GM12873 (cell line): Measurements from ENCODE around the gene ZNF350.

Experiments used
- TF ChIP-seq, protein P1 (sequence below): IDR thresholded peaks from 2 replicates; pipeline ENCODE4 v1.5.1; 2012; ENCODE audit warnings: low read depth, mild to moderate bottlenecking, moderate library complexity, low read length, control low read depth; ENCODE audit not compliant: insufficient read depth; ENCODE audit errors: missing control alignments

The ZNF350 gene

DNA sequence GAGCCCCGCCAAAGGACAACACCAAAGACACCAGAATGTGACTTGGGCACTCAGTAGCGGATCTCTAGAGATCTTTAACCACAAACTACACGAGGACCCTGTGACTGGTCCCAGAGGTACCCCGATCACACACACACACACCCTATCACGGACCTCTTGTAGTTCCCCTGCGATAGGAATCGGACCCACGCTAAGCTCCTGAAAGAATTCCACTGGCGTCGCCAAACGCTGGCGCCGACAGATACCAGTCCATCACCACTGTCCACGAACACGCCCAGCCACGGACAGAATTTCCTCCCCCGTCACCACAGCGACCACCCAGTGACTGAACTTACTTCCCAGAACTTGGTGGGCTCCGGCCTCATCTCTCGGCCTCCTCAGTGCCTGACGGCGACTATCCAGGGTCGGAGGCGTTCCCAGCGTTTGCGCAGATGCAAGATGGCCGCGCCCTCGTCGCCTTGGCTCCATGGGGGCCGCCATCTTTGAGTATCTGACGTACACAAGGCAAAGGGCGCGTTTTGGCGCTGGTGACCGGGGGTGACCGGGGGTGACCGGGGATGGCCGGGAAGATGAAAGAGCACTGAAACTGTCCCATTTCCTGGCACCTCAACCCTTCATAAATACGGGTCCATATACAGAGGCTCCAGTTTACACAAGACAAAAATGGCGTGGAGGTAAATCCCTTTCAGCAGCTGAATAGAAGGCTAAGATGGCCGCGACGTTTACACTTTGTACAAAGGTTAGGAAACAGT, 21.3 kb upstream of the ZNF350 start, which contains the start of gene ZNF615:
Gene ZNF615, minus strand, starts transcription at position 406 of the 752 bp plus-strand sequence. CDS start 4,500 bp downstream, outside the sequence.
- TF ChIP-seq, protein P1, sequence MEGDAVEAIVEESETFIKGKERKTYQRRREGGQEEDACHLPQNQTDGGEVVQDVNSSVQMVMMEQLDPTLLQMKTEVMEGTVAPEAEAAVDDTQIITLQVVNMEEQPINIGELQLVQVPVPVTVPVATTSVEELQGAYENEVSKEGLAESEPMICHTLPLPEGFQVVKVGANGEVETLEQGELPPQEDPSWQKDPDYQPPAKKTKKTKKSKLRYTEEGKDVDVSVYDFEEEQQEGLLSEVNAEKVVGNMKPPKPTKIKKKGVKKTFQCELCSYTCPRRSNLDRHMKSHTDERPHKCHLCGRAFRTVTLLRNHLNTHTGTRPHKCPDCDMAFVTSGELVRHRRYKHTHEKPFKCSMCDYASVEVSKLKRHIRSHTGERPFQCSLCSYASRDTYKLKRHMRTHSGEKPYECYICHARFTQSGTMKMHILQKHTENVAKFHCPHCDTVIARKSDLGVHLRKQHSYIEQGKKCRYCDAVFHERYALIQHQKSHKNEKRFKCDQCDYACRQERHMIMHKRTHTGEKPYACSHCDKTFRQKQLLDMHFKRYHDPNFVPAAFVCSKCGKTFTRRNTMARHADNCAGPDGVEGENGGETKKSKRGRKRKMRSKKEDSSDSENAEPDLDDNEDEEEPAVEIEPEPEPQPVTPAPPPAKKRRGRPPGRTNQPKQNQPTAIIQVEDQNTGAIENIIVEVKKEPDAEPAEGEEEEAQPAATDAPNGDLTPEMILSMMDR = no peak

DNA sequence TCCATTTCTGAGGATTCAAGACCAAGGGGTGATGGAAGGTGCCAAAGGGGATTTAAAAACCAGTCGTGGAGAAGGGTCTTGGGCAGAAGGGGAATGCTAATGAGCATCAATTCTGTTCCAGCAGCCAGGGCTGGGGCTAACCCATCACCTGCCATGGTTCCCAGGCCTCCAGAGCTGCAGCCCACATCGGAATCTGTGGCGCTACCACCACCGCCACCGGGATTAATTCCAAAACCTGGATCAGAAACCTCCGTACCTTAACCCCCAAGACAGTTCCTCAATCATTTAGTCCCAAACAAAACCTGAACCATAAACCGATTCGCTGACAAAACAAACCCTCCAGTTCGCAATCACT, 20.8 kb upstream of the ZNF350 start:
- TF ChIP-seq, protein P1 = no peak

DNA sequence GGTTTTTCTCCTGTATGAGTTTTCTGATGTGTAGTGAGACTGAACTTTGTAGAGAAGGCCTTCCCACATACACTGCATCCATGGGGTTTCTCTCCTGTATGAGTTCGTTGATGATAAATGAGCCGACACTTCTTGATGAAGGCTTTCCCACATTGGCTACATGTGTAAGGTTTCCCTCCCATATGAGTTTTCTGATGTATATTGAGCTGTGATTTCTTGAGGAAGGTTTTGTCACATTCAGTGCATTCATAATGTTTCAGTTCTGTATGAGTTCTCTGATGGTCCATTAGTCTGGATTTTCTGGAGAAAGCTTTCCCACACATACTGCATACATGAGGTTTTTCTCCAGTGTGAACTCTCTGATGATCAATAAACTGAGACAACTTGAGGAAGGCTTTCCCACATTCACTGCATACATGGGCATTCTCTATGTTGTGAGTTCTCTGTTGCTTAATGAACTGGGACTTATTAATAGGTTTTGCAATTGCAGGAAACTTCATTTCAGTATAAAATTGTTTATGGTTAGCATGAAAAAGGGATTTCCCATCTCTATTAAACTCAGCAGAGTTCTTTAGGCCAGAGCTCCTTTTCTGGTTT, 7.5 kb upstream of the ZNF350 start:
- TF ChIP-seq, protein P1 = no peak

DNA sequence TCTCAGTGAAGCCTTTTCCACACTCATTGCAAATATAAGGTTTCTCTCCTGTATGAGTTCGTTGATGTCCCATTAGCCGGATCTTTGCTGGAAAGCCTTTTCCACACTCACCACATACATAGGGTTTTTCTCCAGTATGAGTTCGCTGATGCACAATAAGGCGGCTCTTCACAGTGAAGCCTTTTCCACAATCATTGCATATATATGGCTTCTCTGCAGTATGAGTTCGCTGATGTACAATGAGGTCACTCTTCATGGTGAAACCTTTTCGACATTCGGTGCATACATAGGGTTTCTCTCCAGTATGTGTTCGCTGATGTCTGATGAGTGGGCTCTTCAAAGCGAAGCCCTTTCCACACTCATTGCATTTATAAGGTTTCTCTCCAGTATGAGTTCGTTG, 6.8 kb upstream of the ZNF350 start:
- TF ChIP-seq, protein P1 = no peak

DNA sequence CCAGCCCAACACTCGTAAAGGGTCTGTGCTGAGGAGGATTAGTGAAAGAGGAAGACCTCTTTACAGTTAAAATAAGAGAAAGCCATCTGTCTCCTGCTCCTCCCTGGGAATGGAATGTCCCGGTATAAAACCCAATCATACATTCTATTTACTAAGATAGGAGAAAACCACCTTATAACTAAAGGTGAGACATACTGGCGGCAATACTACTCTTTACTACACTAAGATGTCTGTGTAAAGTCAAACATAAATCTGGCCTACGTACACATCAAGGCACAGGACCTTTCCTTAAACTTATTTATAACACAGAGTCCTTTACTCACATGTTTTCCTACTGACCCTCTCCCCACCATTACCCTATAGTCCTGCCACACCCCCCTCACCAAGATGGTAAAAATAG, 3.3 kb downstream of the ZNF350 start:
- TF ChIP-seq, protein P1 = no peak

DNA sequence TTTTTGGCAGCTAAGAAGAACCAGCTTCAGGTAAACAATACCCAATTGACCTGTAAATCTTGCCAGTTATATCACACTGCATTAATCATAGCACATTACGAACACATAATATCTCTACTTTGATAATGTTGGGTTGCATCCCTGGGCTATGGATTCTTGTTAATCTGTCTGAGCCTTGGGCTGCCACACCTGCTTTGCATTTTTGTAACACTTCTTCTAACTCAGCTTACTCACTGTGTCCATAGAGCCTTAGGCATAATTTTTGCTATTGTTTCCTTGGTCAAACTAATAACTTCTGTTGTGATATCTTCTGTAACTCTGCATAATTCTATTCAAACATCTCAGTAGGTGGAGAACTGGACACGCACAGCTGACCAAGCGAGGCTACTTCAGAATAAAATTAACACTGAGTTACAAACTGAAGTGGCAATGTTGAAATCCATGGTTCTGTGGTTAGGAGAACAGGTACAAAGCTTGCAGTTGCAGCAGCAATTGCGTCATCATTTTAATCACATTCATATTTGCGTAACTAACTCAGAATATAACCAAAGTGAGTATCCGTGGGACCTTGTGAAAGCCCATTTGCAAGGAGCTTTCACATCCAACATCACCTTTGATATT, 6.4 kb downstream of the ZNF350 start:
- TF ChIP-seq, protein P1 = no peak

DNA sequence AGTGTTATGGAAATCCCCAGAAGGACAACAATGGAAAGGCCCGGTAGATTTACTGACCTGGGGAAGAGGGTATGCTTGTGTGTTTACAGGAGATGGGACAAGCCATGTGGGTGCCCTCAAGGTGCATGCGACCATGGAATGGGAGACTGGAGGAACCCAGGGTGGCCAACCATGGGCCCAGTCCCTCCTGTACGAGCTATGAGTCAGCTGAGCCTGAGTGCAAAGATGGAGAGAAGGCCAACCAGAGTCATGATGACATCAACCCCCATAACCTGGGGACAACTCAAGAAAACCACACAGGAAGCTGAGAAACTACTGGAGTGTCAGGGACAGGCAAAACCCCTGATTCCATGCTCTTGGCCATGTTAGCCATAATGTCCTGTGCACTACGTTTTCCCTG, 7.8 kb downstream of the ZNF350 start:
- TF ChIP-seq, protein P1 = no peak
